Measurements from ENCODE around the gene MGAT4C.
"Not testable (repeated sequence)": the region's sequence is repeated elsewhere in the genome, so short reads cannot be mapped to it uniquely, and the experiment has no call there.

The MGAT4C gene

DNA sequence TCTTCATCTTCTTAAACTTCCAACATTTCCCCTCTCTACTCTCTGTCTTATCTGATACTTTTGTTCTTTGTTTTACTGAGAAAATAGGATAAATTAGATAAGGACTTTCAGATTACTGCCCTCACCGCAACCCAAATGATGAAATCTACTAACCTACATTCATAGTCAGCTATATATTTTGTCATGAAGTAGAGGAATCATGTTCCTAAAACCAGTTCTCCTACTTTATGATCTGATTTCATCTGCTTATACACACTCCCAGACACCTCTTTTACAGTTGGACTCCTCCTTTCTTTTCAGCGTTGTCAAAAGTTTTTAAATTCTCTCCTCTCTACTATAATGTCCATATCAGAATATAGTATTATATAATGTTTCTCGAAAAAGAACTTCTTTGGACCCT, 29.7 kb downstream of the MGAT4C start:
- DNase-seq = no peak

DNA sequence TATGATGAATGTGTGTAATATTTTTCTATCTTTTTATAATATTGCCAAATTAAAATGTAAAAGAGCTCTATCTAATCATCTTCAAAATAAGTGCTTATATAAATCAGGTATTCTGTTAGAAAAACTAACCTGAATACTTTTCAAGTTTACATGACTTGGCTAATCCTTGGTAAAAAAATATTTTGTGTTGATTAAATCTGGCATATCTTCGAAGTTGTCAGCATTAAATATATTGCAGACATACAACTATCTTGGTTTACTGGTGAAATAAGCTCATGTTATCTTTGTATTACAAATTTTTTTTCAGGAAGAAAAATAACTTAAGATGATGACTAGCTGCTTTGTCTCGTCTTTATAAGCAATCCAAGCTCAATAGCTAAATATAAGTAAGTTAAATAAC, 39.6 kb downstream of the MGAT4C start:
- DNase-seq = no peak

DNA sequence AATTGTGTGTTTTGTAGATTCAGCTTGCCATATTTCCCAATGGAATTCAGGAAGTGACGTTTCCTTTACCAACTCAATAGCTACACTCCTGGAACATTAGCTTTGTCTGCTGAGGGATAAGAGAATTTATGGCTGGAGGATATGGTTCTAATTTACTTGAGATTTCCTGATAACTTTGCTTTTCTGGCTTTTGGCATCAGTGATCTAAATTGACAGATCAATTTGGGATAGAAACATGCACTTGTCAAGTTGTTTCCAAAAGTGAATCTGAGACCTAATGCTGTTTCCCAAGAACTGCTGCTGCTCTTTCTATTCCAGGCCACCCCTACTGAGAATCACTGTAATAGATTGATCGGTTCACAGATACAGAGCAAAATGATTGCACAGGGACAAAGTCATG, 43.2 kb downstream of the MGAT4C start:
- DNase-seq = no peak

DNA sequence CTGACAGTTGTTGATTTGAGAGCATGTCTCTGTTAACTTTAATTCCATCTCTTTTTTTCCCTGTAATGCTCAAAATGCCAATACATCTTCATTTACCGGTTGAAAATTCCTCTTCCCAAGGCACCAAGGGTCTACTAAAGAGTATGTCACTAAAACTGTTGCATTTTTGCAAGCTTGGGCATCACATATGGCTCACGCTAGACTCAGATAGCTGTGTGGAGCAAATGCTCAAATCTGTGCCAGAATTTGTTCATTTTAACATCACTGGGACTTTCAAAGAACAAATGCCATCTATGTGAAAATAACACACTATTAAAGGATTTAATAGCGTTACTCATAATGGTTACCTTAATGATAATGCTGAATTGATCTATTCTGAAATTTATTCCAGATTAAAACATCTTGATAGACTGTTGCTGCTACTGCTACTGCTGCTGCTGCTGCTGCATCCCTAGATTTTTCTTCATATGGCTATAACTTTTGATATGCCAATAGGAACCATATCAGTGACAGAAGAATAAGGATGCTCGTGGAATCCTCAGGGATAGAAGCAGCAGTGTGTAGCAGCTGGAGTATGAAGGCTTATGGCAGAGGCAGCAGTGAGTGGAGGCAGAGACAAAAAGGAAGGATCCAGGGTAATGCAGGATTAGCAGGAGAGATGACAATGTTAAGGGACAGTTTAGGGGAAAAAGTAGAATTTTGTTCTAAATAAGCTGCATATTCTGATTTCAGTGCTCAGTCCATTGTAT, 57.3 kb downstream of the MGAT4C start:
- DNase-seq = no peak

DNA sequence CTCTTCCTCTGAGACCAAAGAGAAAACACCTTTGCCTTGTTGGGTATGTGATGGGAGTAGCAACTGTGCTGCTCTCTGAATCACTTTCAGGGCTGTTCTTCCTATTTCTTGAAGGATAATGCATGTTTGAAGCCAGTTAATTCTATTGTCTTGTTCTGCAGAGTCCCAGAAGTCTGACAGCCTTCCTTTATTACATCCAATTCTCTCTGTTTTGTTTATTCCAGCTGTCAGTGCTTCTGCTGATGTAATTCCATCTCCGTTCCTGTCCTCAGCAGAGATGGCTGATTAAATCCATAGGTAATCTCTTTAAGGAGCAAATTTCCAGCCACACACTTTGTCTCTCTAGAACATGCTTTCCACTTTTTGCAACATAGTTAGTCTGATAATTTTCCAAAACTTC, 59.7 kb downstream of the MGAT4C start:
- no peak for DNase-seq

DNA sequence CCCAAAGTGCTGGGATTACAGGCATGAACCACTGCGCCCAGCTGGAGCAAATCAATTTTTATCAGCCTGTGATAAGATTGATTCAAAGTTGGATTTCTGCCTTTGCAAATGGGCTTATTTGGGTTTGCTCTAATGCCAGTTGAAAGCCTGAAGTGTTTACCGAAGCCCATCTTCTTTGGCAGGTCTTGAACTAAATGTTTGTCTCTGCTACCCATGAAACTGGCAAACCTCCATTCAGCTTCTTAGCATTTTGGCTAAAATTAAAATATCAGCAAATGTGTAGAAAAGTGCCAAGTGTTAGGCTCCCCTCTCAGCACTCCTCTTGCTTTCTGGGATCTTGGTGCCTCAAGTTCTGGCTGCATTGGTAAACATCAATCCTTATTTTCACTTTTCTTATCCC, 61.5 kb downstream of the MGAT4C start:
- DNase-seq = no peak

DNA sequence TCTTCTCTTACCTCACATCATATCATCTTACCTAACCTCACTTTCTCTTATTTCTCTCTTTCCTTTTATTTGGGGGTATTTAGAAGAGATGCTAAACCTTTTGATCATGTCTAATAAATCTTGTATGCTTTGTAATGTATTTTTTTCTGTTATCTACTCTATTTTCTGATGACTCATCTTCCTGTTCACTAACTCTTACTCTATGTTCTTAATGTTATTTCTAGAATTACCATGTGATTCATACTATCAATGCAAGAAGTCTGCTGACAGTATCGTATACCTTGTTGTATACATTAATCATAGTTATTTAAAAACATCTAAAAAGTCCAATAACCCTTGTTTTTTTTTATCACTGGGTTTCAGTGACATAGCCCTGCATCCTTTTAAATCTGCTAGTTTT, 62.3 kb downstream of the MGAT4C start:
- DNase-seq = no peak

DNA sequence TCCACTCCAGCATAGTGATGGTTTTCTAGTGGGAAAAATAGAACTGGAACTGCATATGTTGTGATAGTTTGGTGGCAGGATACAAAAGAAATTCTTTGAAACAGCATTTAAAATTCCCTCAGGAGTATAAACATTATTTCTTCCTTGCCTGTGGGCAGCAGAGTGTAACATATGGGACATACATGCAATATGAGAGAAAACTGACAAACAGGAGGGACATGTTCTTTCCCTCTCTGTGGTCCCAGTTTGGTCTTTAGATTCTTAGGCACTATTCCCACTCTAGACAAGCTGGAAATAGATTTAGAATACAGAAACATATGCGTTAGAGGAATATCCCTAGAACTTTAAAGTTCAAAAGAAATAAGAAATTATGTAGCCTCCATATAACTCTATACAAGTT, 68.0 kb downstream of the MGAT4C start:
- no peak for DNase-seq

DNA sequence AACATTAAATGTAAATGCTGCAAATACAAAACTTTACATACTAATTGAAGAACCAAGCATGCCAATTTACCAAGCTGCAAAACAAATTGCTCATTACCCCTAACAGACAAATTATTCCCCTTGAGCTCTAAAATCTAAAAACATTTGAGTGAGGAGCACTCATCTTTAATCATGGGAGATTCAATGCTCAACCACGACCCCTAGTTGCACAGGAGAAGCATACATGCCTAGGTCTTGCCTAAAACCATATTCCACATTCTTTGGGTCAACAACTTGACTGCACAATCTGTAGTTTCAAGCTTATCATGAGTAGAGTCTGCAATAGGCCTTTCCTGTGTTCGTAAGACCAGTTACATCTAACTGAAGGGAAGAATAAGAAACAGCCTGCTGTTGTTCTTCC, 69.7 kb downstream of the MGAT4C start:
- DNase-seq = no peak

DNA sequence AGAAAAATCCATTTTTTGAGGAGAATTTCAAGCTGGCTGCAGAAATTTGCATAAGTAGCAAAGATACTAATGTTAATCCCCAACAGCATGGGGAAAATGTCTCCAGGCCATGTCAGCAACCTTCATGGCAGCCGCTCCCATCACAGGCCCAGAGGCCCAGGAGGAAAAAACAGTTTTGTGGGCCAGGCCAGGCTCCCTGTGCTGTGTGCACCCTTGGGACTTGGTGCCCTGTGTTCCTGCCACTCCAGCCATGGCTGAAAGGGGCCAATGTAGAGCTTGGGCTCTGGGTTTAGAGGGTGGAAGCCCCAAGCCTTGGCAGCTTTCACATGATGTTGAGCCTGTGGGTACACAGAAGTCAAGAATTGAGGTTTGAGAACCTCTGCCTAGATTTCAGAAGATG, 76.3 kb downstream of the MGAT4C start:
- no peak for DNase-seq

DNA sequence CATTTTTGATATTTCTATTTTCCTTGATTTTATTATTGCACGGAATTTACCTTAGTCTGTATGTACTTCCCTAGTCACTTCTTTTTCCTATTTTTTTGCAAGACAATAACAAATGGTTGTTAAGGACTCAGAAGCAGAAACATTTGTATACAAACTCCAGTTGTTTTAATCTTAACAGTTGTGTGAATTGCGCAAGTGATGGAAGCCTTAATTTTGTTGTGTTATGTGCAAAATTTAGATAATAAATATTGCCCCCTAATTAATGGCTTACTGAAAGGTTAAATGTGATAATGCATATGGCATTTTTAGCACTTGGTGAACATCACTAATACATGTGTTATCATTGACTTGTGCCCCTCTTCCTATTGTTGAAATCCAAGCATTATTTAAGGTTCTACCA, 82.0 kb downstream of the MGAT4C start:
- no peak for DNase-seq

DNA sequence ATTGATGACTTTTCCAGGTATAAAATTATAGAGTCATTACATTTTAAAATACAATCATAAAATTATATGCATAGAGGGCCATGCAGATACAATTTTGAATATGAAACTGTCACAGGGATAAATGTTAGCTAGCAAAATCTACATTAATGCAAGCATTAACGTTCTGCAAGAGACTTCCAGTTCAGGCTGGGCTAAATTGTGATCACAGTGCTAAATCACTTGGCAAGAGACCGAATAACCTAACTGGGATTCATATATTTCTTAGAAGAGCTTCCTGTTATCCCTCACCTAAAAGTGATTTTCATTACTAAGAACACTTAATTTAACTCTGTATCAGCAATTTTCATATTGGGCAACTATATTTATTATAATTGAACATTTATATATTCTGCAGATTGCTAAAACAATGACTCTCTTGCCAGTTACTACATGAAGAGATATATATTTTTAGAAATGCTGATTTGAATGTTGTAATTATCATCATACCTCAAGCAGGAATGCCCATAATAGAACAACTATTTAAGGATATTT, 83.2 kb downstream of the MGAT4C start:
- DNase-seq = no peak

DNA sequence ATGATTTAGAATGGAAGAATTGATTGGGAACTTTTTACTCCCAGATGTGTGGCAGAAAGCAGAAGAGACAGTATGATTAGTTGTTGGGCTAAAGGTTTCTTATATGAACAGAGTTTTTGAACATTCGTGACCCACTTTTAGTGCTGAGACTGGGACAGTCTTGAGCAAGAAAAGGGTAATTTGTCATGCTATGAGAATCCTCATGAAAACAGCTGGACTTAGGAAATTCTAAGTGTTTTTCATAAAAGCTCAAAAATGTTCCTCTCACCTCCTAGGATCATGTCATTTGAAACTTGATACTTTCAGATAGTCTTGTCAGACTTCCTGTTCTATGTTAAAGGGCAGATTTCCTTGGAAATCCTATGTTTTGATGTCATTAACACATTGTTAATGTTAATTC, 86.1 kb downstream of the MGAT4C start:
- no peak for DNase-seq

DNA sequence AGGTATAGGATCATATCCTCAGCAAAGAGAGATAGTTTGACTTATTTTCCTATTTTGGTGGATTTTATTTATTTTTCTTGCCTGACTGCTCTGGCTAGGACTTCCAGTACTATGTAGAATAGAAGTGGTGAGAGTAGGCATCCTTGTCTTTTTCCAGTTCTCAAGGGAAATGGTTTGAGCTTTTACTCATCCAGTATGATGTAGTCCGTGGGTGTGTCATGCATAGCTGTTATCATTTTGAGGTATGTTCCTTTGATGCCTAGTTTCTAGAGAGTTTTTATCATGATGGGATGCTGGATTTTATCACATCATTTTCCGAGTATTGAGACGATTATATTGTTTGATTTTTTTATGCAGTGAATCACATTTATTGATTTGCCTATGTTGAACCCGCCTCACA, 97.2 kb downstream of the MGAT4C start:
- no peak for DNase-seq

DNA sequence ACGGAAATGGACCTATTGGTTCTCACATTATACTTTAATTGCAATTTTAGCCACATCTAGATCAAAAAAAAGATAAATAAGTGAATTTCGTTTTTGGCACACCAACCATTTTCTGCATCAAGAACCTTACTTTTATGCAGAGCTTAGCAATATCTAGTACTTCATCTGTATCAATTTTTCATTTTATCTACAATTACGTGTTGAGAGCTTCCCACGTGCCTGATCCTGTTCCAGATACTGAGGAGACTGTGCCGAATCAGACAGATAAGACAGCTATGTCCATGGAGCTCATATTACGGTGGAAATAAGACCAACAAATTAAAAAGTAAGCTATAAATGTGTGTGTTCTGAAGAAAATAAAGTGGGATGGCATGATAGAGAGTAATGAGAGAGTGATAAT, 101.6 kb downstream of the MGAT4C start:
- no peak for DNase-seq

DNA sequence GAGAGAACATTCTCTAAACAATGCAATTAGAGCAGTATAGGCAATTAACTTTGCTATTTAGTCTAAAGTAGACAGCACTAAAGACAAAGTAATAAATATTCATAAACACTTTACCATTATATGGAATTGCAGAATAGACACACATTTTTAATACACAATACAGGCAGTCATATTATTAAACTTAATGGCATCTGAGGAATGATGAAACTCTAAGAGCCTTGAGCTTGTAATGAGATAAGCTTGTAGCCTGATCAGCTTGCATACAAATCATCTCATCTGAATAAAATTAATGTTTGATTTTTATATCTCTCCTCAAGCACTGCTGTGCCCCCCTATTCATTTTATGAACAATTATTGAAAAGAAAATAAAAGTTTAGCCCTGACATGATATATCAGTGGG, 107.6 kb downstream of the MGAT4C start:
- DNase-seq = no peak

DNA sequence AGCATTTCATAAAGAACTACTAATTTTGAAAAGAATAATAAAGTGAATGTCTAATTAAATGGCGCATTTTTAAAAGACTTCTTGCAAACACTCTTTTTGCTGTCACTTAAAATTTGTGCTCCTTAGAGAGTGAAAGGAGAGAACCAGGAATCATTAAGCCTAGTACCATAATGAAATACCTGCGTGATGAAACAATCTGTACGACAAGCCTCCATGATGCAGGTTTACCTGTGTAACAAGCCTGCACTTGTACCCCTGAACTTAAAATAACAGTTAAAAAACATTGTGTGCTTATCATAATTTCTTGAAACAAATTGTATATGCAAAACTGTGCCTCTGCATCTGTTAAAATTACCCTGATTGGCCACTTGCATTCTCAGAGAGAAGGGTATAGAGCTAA, 108.1 kb downstream of the MGAT4C start:
- no peak for DNase-seq

DNA sequence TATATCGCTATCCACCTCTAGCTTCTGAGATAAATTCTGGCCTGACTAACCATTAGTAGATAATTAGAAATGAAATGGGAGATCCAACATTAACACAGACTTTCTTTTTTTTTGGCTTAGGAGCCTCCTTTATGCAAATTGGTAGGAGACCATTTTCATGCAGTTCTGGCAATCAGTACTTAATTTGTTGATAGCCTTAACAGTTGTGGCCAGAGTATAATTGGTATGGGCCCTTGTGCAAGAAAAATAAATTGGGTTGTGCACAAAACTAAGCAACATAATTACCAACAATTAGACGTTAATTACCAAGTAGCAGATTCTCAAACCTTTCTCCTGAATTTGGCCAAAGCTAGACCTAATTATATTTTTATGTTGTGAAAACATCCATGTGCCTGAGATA, 111.0 kb downstream of the MGAT4C start:
- DNase-seq = no peak

DNA sequence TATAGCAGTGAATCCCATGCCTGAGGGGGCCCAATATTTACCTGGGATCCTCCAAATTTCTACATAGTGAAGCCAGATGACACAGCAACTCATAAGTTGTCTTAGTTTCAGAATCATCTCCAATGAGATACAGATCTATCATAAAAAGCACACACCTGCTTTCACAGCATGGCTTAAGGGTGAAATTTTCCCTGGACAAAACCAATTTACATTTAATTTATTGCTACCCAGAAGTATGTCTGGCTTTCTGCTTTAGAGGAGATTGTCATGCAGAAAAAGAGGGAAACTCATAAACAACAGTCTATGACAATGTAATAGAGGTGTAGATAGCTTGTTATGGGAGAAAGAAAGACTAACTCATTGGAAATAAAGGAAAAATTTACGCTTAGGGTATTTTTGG, 113.0 kb downstream of the MGAT4C start:
- DNase-seq = no peak

DNA sequence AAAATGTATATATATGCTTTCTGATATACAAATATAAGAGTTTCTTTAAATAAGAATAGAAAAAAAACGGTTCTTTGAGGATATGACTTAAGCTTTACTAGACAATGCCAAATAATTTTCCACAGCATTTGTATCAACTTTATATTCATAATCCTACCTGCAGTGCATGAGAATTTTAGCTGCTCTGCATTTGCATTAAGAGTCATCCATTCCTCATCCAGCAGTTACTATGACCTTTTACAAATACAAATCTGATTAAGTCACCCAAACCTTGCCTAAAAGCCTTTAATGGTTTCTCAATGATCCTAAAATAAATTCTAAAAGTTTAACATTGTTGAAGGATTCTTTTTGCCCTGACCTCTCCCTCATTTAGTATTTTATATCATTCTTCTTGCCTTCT, 116.5 kb downstream of the MGAT4C start:
- no peak for DNase-seq

DNA sequence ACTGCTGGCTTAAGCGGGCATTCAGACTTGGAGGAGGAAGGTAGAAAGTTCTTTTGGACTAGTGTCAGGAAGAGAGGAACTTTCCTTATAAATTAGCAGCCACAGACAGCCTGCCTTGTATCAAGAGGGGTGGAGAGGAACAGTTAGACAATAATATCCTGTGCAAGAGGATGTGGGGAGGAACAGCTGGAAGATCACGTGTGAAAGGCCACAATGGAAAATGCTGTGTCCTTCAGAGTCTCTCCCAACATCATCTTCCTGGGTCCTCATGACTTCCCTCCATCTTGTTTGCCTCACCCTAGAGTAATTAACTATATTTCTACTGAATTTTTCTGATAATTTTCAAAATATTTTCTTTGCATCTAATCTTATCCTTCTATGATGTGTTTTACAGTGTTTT, 117.4 kb downstream of the MGAT4C start:
- no peak for DNase-seq

DNA sequence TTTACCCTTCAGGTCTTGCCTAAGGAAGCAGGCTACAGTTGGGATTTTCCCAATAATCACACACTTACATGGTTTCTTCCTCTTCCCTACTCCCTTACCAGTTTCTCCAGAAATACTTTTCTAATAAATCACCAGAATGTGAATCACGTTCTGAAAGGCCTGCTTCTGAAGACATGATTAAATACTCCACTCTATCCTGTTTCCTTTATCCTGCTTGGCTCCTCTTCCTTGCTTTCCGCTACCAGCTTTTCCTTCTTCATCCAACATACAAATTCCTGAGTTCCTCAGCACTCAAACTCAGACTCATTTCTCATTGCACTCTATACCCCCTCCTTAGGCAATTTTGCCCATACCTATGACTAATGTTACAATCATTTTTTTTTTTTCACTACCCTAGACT, 118.3 kb downstream of the MGAT4C start:
- no peak for DNase-seq

DNA sequence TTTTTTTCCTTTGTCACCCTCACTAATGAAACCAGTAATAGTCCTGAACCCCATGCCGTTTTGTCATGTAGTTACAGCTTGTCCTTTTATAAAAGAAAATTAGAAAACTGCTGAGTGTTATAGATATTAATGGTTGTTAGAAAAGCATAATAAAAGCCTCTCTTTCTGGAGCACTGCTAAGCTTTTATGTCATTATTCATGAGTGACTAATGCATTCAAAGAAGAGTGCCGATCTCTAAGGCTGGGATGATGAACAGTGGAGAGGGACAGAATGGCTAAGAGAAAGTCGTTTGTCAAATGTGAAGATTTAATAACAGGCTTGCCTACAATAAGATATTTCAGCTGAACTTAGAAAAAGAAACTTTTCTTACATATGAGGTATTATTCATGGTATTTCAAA, 121.6 kb downstream of the MGAT4C start:
- DNase-seq = no peak

DNA sequence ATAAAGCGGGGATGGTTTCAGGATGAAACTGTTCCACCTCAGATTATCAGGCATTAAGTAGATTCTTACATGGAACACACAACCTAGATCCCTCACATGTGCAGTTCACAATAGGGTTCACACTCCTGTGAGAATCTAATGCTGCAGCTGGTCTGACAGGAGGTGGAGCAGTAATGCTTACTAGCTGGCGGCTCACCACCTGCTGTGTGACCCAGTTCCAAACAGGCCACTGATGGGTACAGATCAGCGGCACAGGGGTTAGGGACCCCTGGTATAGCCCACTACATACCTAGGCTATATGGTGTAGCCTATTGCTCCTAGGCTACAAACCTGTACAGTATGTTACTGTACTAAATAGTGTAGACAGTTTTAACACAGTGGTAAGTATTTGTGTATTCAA, 129.3 kb downstream of the MGAT4C start:
- DNase-seq = not testable (repeated sequence)

DNA sequence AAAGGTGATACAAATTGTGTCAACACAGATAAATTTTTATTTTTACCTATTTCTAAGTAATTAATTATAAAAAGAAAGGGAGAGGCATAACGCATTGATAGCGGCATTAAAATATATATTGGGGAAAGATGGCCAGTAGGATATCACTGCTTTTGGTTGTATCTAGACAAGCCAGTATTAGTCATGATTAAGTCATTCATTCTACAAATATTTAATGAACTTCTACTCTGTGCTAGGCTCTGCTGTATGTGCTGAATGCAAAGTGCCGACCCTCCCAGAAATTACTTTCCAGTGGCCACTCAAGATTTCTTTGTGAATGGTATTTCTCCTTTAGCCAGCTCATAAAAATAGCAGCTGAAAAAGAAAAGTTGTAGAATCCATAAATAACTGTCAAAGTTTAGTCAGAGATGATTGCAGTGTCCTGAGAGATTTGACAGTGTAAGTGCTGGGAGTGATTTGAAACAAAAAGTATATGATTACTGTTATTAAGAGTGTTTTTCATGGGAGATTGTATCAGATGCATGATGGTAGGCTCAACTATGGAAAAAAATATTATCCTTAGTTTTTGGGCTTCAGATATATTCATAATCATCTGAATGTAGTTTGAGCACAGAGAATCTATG, 133.2 kb downstream of the MGAT4C start:
- DNase-seq = no peak

Measured in activated CD4-positive, alpha-beta T cell treated with anti-CD3 and anti-CD28 coated beads for 4 hours (primary cell).